Measurements from ENCODE around the gene NPTXR. TPM values are rescaled to one million over a fixed set of nuclear protein-coding genes. Genes with fewer than 3 reads are reported as not detected.

Gene NPTXR
- total RNA-seq, 1 experiment from 2014 or later: 10.4 TPM

DNA sequence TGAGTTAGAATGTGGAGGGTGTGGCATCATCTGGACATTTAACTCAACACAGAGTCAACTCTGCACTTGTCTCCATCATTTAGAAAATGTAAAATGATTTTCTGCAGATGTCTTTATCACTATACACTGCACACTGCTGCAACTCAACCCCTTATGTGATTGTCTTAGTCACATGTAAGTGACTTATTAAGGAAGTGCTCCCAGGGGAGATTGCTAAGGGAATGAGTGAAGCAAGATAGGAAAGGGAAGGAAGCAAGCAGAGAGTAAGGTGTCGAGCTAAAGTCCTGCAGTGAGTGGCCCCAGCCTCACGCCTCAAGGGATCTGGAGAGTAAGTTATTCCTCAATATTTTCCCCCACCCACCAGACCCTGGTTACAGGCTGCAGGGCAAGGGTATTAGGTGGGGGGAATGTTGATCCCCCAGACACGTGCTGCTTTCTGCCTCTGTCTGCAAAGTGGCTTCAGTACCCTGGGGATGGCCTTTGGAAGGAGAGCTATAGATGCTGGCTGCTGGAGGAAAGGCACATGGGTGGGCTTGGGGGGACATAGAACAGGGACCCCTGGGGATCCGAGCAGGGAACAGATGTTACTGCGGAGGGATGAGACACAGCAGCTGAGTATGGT is 35.4 kb upstream of the NPTXR start:
- peaks cover 18% of the 10 kb centered on the region for H3K27me3 Mint-ChIP-seq (ENCODE audit: low read depth)
- H3K4me3 Mint-ChIP-seq: no peak overlapping the region
- DNase-seq (ENCODE audit: low spot score) (no peak), ATAC-seq (no peak)
- no peak overlapping the region for H3K27ac Mint-ChIP-seq
- no peaks in the 10 kb centered on the region; the same call in 1 of the 2 replicates for H3K36me3 Mint-ChIP-seq
- CTCF ChIA-PET: interaction anchor here (0.6 to 1.5 kb wide), 3 partner anchors 9 to 256 kb away, joined by 3 to 8 read pairs (median 4); no protein-coding TSS in a partner anchor
- peaks cover 15% of the 10 kb centered on the region for H3K4me1 Mint-ChIP-seq
- H3K9me3 Mint-ChIP-seq: no peaks in the 10 kb centered on the region
- POLR2A ChIA-PET: no interaction called here
- TF ChIP-seq TEAD1 (CRISPR knock-in tag; IDR thresholded peaks at IDR 0.05) (no peak), TP53 (CRISPR knock-in tag; IDR thresholded peaks at IDR 0.05) (no peak), ZNF263 (CRISPR knock-in tag; IDR thresholded peaks at IDR 0.05; ENCODE audit: low read depth) (no peak), ZNF317 (CRISPR knock-in tag; IDR thresholded peaks at IDR 0.05; ENCODE audit: borderline replicate concordance, low read depth) (no peak), ZNF232 (CRISPR knock-in tag; IDR thresholded peaks at IDR 0.05) (no peak), HMGA2 (CRISPR knock-in tag; IDR thresholded peaks at IDR 0.05) (no peak)
- TF ChIP-seq, protein P1, sequence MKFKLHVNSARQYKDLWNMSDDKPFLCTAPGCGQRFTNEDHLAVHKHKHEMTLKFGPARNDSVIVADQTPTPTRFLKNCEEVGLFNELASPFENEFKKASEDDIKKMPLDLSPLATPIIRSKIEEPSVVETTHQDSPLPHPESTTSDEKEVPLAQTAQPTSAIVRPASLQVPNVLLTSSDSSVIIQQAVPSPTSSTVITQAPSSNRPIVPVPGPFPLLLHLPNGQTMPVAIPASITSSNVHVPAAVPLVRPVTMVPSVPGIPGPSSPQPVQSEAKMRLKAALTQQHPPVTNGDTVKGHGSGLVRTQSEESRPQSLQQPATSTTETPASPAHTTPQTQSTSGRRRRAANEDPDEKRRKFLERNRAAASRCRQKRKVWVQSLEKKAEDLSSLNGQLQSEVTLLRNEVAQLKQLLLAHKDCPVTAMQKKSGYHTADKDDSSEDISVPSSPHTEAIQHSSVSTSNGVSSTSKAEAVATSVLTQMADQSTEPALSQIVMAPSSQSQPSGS (CRISPR knock-in tag; IDR thresholded peaks at IDR 0.05; ENCODE audit: borderline replicate concordance, low read depth): no peak
- TF ChIP-seq, protein P2, sequence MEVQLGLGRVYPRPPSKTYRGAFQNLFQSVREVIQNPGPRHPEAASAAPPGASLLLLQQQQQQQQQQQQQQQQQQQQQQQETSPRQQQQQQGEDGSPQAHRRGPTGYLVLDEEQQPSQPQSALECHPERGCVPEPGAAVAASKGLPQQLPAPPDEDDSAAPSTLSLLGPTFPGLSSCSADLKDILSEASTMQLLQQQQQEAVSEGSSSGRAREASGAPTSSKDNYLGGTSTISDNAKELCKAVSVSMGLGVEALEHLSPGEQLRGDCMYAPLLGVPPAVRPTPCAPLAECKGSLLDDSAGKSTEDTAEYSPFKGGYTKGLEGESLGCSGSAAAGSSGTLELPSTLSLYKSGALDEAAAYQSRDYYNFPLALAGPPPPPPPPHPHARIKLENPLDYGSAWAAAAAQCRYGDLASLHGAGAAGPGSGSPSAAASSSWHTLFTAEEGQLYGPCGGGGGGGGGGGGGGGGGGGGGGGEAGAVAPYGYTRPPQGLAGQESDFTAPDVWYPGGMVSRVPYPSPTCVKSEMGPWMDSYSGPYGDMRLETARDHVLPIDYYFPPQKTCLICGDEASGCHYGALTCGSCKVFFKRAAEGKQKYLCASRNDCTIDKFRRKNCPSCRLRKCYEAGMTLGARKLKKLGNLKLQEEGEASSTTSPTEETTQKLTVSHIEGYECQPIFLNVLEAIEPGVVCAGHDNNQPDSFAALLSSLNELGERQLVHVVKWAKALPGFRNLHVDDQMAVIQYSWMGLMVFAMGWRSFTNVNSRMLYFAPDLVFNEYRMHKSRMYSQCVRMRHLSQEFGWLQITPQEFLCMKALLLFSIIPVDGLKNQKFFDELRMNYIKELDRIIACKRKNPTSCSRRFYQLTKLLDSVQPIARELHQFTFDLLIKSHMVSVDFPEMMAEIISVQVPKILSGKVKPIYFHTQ (CRISPR knock-in tag; IDR thresholded peaks at IDR 0.05): no peak
- TF ChIP-seq, protein P3, sequence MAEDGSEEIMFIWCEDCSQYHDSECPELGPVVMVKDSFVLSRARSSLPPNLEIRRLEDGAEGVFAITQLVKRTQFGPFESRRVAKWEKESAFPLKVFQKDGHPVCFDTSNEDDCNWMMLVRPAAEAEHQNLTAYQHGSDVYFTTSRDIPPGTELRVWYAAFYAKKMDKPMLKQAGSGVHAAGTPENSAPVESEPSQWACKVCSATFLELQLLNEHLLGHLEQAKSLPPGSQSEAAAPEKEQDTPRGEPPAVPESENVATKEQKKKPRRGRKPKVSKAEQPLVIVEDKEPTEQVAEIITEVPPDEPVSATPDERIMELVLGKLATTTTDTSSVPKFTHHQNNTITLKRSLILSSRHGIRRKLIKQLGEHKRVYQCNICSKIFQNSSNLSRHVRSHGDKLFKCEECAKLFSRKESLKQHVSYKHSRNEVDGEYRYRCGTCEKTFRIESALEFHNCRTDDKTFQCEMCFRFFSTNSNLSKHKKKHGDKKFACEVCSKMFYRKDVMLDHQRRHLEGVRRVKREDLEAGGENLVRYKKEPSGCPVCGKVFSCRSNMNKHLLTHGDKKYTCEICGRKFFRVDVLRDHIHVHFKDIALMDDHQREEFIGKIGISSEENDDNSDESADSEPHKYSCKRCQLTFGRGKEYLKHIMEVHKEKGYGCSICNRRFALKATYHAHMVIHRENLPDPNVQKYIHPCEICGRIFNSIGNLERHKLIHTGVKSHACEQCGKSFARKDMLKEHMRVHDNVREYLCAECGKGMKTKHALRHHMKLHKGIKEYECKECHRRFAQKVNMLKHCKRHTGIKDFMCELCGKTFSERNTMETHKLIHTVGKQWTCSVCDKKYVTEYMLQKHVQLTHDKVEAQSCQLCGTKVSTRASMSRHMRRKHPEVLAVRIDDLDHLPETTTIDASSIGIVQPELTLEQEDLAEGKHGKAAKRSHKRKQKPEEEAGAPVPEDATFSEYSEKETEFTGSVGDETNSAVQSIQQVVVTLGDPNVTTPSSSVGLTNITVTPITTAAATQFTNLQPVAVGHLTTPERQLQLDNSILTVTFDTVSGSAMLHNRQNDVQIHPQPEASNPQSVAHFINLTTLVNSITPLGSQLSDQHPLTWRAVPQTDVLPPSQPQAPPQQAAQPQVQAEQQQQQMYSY (CRISPR knock-in tag; IDR thresholded peaks at IDR 0.05): no peak

DNA sequence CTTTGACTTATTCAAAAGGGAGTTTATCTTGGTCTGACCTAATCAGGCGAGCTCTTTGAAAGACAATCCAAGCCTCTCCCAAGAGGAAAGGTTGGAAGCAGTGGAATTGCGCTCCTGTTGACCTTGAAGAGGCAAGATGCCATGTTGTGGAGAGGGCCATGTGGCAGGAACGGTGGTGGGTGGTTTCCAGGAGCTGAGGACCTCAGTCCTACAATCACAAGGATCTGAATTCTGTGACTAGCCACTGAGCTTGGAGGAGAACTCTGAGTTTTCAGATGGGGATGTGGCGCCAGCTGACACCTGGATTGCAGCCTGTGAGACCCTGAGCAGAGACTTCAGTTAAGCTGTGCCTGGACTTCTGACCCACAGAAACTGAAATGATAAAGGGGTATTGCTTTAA is 34.2 kb upstream of the NPTXR start:
- POLR2A ChIA-PET: no interaction called here
- CTCF ChIA-PET: interaction anchor here (0.8 to 1.5 kb wide), 3 partner anchors 8 to 258 kb away, joined by 3 to 8 read pairs (median 3); no protein-coding TSS in a partner anchor
- no peak for TF ChIP-seq NFYB (CRISPR knock-in tag; conservative IDR thresholded peaks at IDR 0.05; ENCODE audit: low read depth)
- TF ChIP-seq TEAD4 (CRISPR knock-in tag; IDR thresholded peaks at IDR 0.05): no peak
- TF ChIP-seq NR2C2 (CRISPR knock-in tag; IDR thresholded peaks at IDR 0.05): no peak
- TF ChIP-seq OVOL2 (CRISPR knock-in tag; IDR thresholded peaks at IDR 0.05; ENCODE audit: borderline replicate concordance): no peak
- no peak for TF ChIP-seq GABPB1 (CRISPR knock-in tag; IDR thresholded peaks at IDR 0.05)
- no peak for TF ChIP-seq JAZF1 (CRISPR knock-in tag; IDR thresholded peaks at IDR 0.05)
- TF ChIP-seq KAT7 (CRISPR knock-in tag; IDR thresholded peaks at IDR 0.05; ENCODE audit: borderline replicate concordance): no peak
- DNase-seq (ENCODE audit: low spot score) (no peak), ATAC-seq (no peak)
- H3K4me3 Mint-ChIP-seq: no peak overlapping the region
- H3K36me3 Mint-ChIP-seq: no peaks in the 10 kb centered on the region; the same call in 1 of the 2 replicates
- no peak overlapping the region for H3K27ac Mint-ChIP-seq
- H3K9me3 Mint-ChIP-seq: no peaks in the 10 kb centered on the region
- H3K4me1 Mint-ChIP-seq: peaks cover 27% of the 10 kb centered on the region
- H3K27me3 Mint-ChIP-seq (ENCODE audit: low read depth): peaks cover 18% of the 10 kb centered on the region

Data from WTC11 (cell line).